Subcutaneous adipose tissue (tissue), 4 donors: ENCODE measurements around the gene CNKSR1. TPM values are rescaled to one million over a fixed set of nuclear protein-coding genes. Genes with fewer than 3 reads are reported as not detected.

Source experiments
- CTCF ChIP-seq: fragments of 450-650 bp; IDR thresholded peaks from one replicate; pipeline ENCODE4 v1.5.1; 2016; ENCODE audit warnings: low read depth, mild to moderate bottlenecking, control low read depth, antibody characterized with exemption, moderate library complexity
- total RNA-seq, 4 donors: library from RNA; depleted of rRNA; stranded (reverse); fragments of >200 nt; gene quantifications; one replicate each; pipeline ENCODE4 v1.1.0, GENCODE V29; 2016

Gene CNKSR1
- total RNA-seq, 4 donors from 2014 or later = 2.1 TPM; not detected in 3

DNA sequence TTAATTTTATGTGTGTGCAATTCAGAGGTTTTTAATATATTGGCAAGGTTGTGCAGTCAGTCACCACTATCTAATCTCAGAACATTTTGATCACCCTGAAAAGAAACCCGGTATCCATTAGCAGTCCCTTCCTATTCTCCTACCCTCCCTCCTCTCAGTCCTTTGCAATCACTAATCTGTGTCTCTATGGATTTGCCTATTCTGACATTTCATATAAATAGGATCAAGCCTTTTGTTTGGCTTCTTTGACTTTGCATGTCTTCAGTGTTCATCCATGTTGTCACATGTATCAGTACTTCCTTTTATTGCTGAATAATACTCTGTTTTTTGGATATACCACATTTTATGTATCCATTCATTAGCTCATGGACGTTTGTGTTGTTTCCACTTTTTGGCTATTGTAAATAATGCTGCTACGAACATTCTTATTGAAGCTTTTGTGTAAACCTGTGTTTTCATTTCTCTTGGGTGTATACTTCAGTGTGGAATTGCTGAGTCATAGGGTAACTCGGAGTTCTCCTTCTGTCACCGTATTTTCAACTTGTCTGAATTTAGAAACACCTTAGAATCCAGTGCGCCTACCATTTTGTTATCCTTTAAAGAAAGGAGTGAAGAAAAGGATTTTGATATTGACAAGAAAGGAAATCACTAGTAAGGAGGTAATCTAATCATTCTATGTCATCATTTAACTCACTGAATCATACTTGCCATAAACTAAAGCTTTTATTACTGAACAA is 60.1 kb downstream of the CNKSR1 start:
- TF ChIP-seq CTCF = no peak

Other genes starting within 250 kb of the CNKSR1 start
- gene PAFAH2, start 179.4 kb upstream of the CNKSR1 start, total RNA-seq = 10 to 100 TPM in 1 of 4 donors, 1 to 10 TPM in 3; 6.7 to 12.6 (median 9.1) TPM
- gene EXTL1, start 155.7 kb upstream of the CNKSR1 start, total RNA-seq = not detected
- gene SLC30A2, start 131.4 kb upstream of the CNKSR1 start, total RNA-seq = under 1 TPM in 1 of 4 donors, not detected in 3; 0.22 TPM
- gene TRIM63, start 109.9 kb upstream of the CNKSR1 start, total RNA-seq = 1 to 10 TPM in 3 of 4 donors, under 1 TPM in 1; 0.51 to 1.6 (median 1.2) TPM
- gene PDIK1L, start 65.7 kb upstream of the CNKSR1 start, total RNA-seq = 1 to 10 TPM; 5.8 to 9.3 (median 8.3) TPM
- gene FAM110D, start 18.4 kb upstream of the CNKSR1 start, total RNA-seq = 10 to 100 TPM in 1 of 4 donors, 1 to 10 TPM in 2, under 1 TPM in 1; 0.98 to 11.0 (median 5.5) TPM
- gene C1orf232, start 8.5 kb upstream of the CNKSR1 start, total RNA-seq = not detected
- gene ZNF593, start 7.6 kb upstream of the CNKSR1 start, total RNA-seq = 10 to 100 TPM; 17.7 to 32.0 (median 26.9) TPM
- not detected for gene ZNF593OS, start 5.7 kb upstream of the CNKSR1 start, total RNA-seq
- gene CATSPER4, start 13.1 kb downstream of the CNKSR1 start, total RNA-seq = not detected
- gene CEP85, start 56.7 kb downstream of the CNKSR1 start, total RNA-seq = 1 to 10 TPM; 3.7 to 5.4 (median 4.4) TPM
- gene SH3BGRL3, start 102.6 kb downstream of the CNKSR1 start, total RNA-seq = 100 to 1,000 TPM in 2 of 4 donors, 10 to 100 TPM in 2; 59.0 to 137 (median 88.3) TPM
- 10 to 100 TPM; 10.4 to 29.9 (median 16.7) TPM for gene UBXN11, start 129.1 kb downstream of the CNKSR1 start, total RNA-seq
- gene CD52, start 140.5 kb downstream of the CNKSR1 start, total RNA-seq = 100 to 1,000 TPM in 1 of 4 donors, 10 to 100 TPM in 2, 1 to 10 TPM in 1; 4.7 to 719 (median 19.2) TPM
- gene CRYBG2, start 176.6 kb downstream of the CNKSR1 start, total RNA-seq = not detected
- gene ZNF683, start 195.3 kb downstream of the CNKSR1 start, total RNA-seq = not detected
- gene LIN28A, start 233.3 kb downstream of the CNKSR1 start, total RNA-seq = not detected